OCI-LY7 (cell line): ENCODE data around the gene DEDD2. TPM values are rescaled to one million over a fixed set of nuclear protein-coding genes. Genes with fewer than 3 reads are reported as not detected.

Experiments
- BruUV-seq: library from RNA; stranded (reverse); fragments of 400-500 nt; replicated peaks from 2 replicates; lab custom pipeline; 2021; lab: Mats Ljungman, UMichigan
- CTCF ChIA-PET: fragments of 300-600 bp; sonication (Branson Sonifier 250); formaldehyde crosslinking; loops from one replicate; lab custom pipeline; 2022; ENCODE audit warnings: antibody characterized with exemption; ENCODE audit not compliant: unreplicated experiment; lab: Charles Lee
- POLR2A ChIA-PET: fragments of 300-600 bp; sonication (Branson Sonifier 250); formaldehyde crosslinking; loops from one replicate; lab custom pipeline; 2022; ENCODE audit warnings: antibody characterized with exemption; lab: Charles Lee
- DNase-seq: peaks from one replicate; pipeline ENCODE4 v3.0.0-alpha.2; 2015; ENCODE audit warnings: low spot score
- H2AFZ ChIP-seq: fragments of 200-600 bp; sonication (generic), shearing (Covaris generic); 2 replicates; pipeline ENCODE4 v1.6.1; 2014; ENCODE audit warnings: mild to moderate bottlenecking, antibody characterized with exemption, low read length, moderate library complexity
- H3K27ac ChIP-seq: fragments of 200-600 bp; sonication (generic); 2 replicates; pipeline ENCODE4 v1.5.1; 2014; ENCODE audit warnings: mixed run types, low read depth, mild to moderate bottlenecking, moderate library complexity, low read length, inconsistent platforms; ENCODE audit not compliant: poor library complexity, severe bottlenecking
- H3K36me3 ChIP-seq: fragments of 200-600 bp; sonication (generic); 2 replicates; pipeline ENCODE4 v1.6.1; 2014; ENCODE audit warnings: mild to moderate bottlenecking, antibody characterized with exemption, low read length, moderate library complexity, mixed read lengths; ENCODE audit not compliant: insufficient read depth
- H3K4me1 ChIP-seq: fragments of 200-600 bp; sonication (generic); 2 replicates; pipeline ENCODE4 v1.5.1; 2014; ENCODE audit warnings: mild to moderate bottlenecking, low read length; ENCODE audit not compliant: insufficient read depth, poor library complexity, severe bottlenecking
- H3K4me2 ChIP-seq: fragments of 200-600 bp; sonication (generic); 2 replicates; pipeline ENCODE4 v1.6.1; 2014; ENCODE audit warnings: mild to moderate bottlenecking, low read length
- H3K4me3 ChIP-seq: fragments of 200-600 bp; sonication (generic); 2 replicates; pipeline ENCODE4 v1.5.1; 2014; ENCODE audit warnings: mild to moderate bottlenecking, low read depth, low read length; ENCODE audit not compliant: poor library complexity, severe bottlenecking
- H3K79me2 ChIP-seq: fragments of 200-600 bp; sonication (generic); 2 replicates; pipeline ENCODE4 v1.6.1; 2016; ENCODE audit warnings: low read depth, mild to moderate bottlenecking, low read length, moderate library complexity, mixed read lengths; ENCODE audit not compliant: insufficient read depth
- H3K9me2 ChIP-seq: fragments of 200-600 bp; sonication (generic); 2 replicates; pipeline ENCODE4 v1.6.1; 2016; ENCODE audit warnings: mild to moderate bottlenecking, low read length, mixed read lengths; ENCODE audit not compliant: insufficient read depth
- H3K9me3 ChIP-seq: fragments of 200-600 bp; sonication (generic); 2 replicates; pipeline ENCODE4 v1.6.1; 2014; ENCODE audit warnings: mild to moderate bottlenecking, mixed run types, low read length, mixed read lengths
- H4K20me1 ChIP-seq: fragments of 200-600 bp; sonication (generic); 2 replicates; pipeline ENCODE4 v1.6.1; 2014; ENCODE audit warnings: mild to moderate bottlenecking, antibody characterized with exemption, low read length, moderate library complexity, mixed read lengths; ENCODE audit not compliant: insufficient read depth
- EZH2phosphoT487 ChIP-seq: fragments of 200-600 bp; sonication (generic); IDR thresholded peaks from 2 replicates; pipeline ENCODE4 v1.6.1; 2018; ENCODE audit warnings: low read depth, borderline replicate concordance, mild to moderate bottlenecking, mixed run types, antibody characterized with exemption, low read length, moderate library complexity, mixed read lengths
- intact Hi-C: fragments of 100-400 bp; cut with micrococcal nuclease; formaldehyde crosslinking; loops from one replicate; pipeline ENCODE4 v1.10.0; 2022; ENCODE audit not compliant: unreplicated experiment
- total RNA-seq, 2 experiments: library from RNA; depleted of rRNA in 1 of 2; stranded (reverse); fragments of >200 nt in 1 of 2; shearing (Covaris generic) in 1 of 2; gene quantifications; 2 replicates each; pipeline ENCODE4 v1.2.3, GENCODE V29; 2014 to 2022
- TF ChIP-seq, protein P1 (sequence below): fragments of 200-600 bp; sonication (generic); conservative IDR thresholded peaks from 2 replicates; pipeline ENCODE4 v1.5.1; 2014; ENCODE audit warnings: mild to moderate bottlenecking, antibody characterized with exemption, low read length, moderate library complexity, mixed read lengths

The DEDD2 gene
- total RNA-seq, 2 experiments from 2014 or later, result 15.5 to 41.9 TPM

DNA sequence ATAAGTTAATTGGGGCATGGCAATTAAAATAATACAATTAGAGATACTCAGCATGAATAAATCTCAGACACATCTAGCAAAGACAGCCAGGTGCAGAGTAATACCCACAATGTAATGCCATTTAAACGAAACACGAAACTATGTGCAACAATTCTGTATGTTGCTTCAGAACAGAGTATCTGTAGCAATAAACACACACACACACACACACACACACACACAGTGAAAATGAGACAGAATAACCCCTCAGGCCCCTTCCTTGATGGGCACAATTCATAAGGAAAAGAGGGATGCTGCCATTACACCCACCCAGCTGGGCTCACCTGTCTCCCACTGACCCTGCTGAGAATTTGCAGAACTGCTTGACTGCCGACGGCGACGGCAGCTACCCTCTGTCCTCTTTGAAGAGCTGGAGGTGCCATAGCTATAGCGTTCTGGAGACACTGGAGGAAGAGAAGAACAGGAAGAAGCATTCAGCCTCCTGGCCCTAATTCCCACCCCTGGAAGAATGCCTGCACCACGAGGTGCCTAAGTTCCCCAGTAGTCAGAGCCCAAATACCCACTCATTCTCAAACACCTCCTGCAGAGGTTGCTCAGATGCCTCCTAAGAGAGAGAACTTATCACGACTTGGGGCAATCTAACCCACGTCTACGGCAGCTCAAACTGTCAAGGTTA is 2.5 kb downstream of the DEDD2 start:
- Histone ChIP-seq H3K4me3 (no peak overlapping the region), H3K9me3 (no peaks in the 10 kb centered on the region), H3K27ac (no peak overlapping the region), H3K9me2 (no peaks in the 10 kb centered on the region), H3K36me3 (peaks cover 52% of the 10 kb centered on the region), H3K4me1 (peaks cover 31% of the 10 kb centered on the region), H3K79me2 (peaks cover 39% of the 10 kb centered on the region; the same call in 1 of the 2 replicates), H2AFZ (no peak overlapping the region), H4K20me1 (peaks cover 10% of the 10 kb centered on the region; the same call in 1 of the 2 replicates), H3K4me2 (peak overlapping the region; percentile 91; the same call in 1 of the 2 replicates)
- TF ChIP-seq EZH2phosphoT487, result no peak
- TF ChIP-seq, protein P1, sequence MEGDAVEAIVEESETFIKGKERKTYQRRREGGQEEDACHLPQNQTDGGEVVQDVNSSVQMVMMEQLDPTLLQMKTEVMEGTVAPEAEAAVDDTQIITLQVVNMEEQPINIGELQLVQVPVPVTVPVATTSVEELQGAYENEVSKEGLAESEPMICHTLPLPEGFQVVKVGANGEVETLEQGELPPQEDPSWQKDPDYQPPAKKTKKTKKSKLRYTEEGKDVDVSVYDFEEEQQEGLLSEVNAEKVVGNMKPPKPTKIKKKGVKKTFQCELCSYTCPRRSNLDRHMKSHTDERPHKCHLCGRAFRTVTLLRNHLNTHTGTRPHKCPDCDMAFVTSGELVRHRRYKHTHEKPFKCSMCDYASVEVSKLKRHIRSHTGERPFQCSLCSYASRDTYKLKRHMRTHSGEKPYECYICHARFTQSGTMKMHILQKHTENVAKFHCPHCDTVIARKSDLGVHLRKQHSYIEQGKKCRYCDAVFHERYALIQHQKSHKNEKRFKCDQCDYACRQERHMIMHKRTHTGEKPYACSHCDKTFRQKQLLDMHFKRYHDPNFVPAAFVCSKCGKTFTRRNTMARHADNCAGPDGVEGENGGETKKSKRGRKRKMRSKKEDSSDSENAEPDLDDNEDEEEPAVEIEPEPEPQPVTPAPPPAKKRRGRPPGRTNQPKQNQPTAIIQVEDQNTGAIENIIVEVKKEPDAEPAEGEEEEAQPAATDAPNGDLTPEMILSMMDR, result no peak
- no peak for DNase-seq
- no TSS peak for BruUV-seq
- CTCF ChIA-PET, result no interaction called here
- intact Hi-C loops, result no loop called here
- POLR2A ChIA-PET, result no interaction called here

DNA sequence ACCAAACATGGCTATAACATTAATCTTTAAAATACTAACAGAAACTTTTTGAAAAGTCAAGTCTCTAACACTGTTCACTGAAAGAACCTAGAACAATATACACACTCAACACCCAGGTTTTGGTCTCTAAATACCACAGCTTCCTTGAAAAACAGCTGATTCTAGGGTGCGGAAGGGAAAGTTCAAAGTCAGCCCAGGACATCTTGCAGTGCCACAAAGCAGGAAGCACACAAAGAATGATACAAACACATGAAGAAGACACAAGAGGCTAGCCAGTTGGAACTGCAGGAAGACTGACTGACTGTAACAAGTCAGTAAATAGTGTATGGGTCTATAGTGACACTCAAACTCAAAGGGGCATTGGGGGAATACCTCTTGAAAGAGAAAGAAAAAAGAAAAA is 4.6 kb downstream of the DEDD2 start:
- POLR2A ChIA-PET, result no interaction called here
- peaks cover 39% of the 10 kb centered on the region; the same call in 1 of the 2 replicates for H3K79me2 ChIP-seq
- no peaks in the 10 kb centered on the region for H3K9me3 ChIP-seq
- DNase-seq, result no peak
- peaks cover 13% of the 10 kb centered on the region for H3K4me1 ChIP-seq
- H3K9me2 ChIP-seq, result no peaks in the 10 kb centered on the region
- peaks cover 72% of the 10 kb centered on the region for H3K36me3 ChIP-seq
- CTCF ChIA-PET, result no interaction called here
- H3K4me2 ChIP-seq, result no peak overlapping the region
- H2AFZ ChIP-seq, result no peak overlapping the region
- peaks cover 10% of the 10 kb centered on the region; the same call in 1 of the 2 replicates for H4K20me1 ChIP-seq
- no peak overlapping the region for H3K27ac ChIP-seq
- no TSS peak for BruUV-seq
- intact Hi-C loops, result no loop called here
- TF ChIP-seq EZH2phosphoT487, result no peak
- TF ChIP-seq, protein P1, result no peak
- no peak overlapping the region for H3K4me3 ChIP-seq

DNA sequence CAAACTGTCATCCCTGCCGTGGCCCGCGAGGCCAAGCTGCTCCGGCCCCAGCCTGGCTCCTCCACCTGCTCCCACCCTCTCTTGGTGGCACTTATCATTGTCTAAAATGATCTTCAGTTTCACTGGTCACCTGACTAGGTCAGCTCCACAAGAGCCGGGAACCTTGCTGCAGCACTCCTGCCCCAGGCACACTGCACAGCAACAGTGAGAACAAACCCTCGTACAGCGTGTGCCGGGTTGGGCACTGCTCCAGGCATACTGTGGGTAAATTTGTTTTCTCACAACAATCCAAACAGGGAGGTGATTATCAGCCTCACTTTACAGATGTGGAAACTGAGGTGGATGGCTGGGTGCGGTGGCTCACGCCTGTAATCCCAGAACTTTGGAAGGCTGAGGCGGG is 8.9 kb downstream of the DEDD2 start:
- Histone ChIP-seq H4K20me1 (no peaks in the 10 kb centered on the region), H3K4me3 (no peak overlapping the region), H2AFZ (no peak overlapping the region), H3K9me2 (no peaks in the 10 kb centered on the region), H3K27ac (no peak overlapping the region), H3K4me1 (no peaks in the 10 kb centered on the region), H3K79me2 (peaks cover 11% of the 10 kb centered on the region; the same call in 1 of the 2 replicates), H3K9me3 (no peaks in the 10 kb centered on the region), H3K4me2 (no peak overlapping the region), H3K36me3 (peaks cover 91% of the 10 kb centered on the region)
- no TSS peak for BruUV-seq
- CTCF ChIA-PET, result no interaction called here
- no peak for TF ChIP-seq EZH2phosphoT487
- TF ChIP-seq, protein P1, result no peak
- no peak for DNase-seq
- intact Hi-C loops, result no loop called here
- POLR2A ChIA-PET, result no interaction called here
